Ascending aorta (tissue), 2 donors: Measurements from ENCODE around the gene SH2D3A. TPM values are rescaled to one million over a fixed set of nuclear protein-coding genes. Genes with fewer than 3 reads are reported as not detected.
A peak's percentile ranks its signal among the peaks of the same experiment; 100 is the strongest.
"Not testable (repeated sequence)": the region's sequence is repeated elsewhere in the genome, so short reads cannot be mapped to it uniquely, and the experiment has no call there.

Experiments
- DNase-seq, 2 donors: peaks; one replicate each; pipeline ENCODE4 v3.0.0-alpha.2; 2019; ENCODE audit warnings: low spot score in 2 of 2
- H3K27ac ChIP-seq, 2 donors: fragments of 200-600 bp; sonication (generic); one replicate each; pipeline ENCODE4 v1.5.1; 2016 to 2017; ENCODE audit warnings: mild to moderate bottlenecking in 1 of 2
- H3K27me3 ChIP-seq: fragments of 200-600 bp; sonication (generic); one replicate; pipeline ENCODE4 v1.5.1; 2017
- H3K36me3 ChIP-seq, 2 donors: fragments of 200-600 bp; sonication (generic); one replicate each; pipeline ENCODE4 v1.5.1; 2016
- H3K4me1 ChIP-seq, 2 donors: fragments of 200-600 bp; sonication (generic); one replicate each; pipeline ENCODE4 v1.5.1; 2016 to 2017; ENCODE audit warnings: mild to moderate bottlenecking in 1 of 2
- H3K4me3 ChIP-seq, 2 donors: fragments of 200-600 bp; sonication (generic); one replicate each; pipeline ENCODE4 v1.5.1; 2016 to 2017; ENCODE audit warnings: mild to moderate bottlenecking in 1 of 2
- H3K9me3 ChIP-seq, 2 donors: fragments of 200-600 bp; sonication (generic); one replicate each; pipeline ENCODE4 v1.5.1; 2016
- CTCF ChIP-seq, 3 experiments: fragments of 200-600 bp in 2 of 3; fragments of 450-650 bp in 1 of 3; sonication (generic) in 2 of 3; IDR thresholded peaks; one replicate each; pipeline ENCODE4 v1.5.1; 2016 to 2019; ENCODE audit warnings: antibody characterized with exemption in 3 of 3, mild to moderate bottlenecking in 1 of 3, moderate library complexity in 1 of 3
- intact Hi-C: fragments of 100-400 bp; cut with DNase I; formaldehyde crosslinking; loops from one replicate; pipeline ENCODE4 v1.15.1; 2023
- total RNA-seq: library from RNA; depleted of rRNA; stranded (reverse); fragments of >200 nt; gene quantifications from one replicate; pipeline ENCODE4 v1.1.0, GENCODE V29; 2016

Gene SH2D3A
- total RNA-seq, 1 donor from 2014 or later = not detected

- Histone ChIP-seq H3K36me3 (no peaks in the 10 kb centered on the region), H3K4me1 (peaks cover 3 to 5% of the 10 kb centered on the region in 2 donors), H3K27me3 (no peaks in the 10 kb centered on the region), H3K27ac (no peak overlapping the region), H3K9me3 (no peaks in the 10 kb centered on the region), H3K4me3 (no peak overlapping the region)
- TF ChIP-seq CTCF (IDR thresholded peaks at IDR 0.05) = no peak
- intact Hi-C loops = no loop called here
- DNase-seq = peak; percentile 28 to 72
Measured at GRCh38 chr19:6802336-6803035, 35.3 kb upstream of the SH2D3A start.

- Histone ChIP-seq H3K36me3 (no peaks in the 10 kb centered on the region), H3K4me3 (peak overlapping the region; percentile 27 to 53), H3K9me3 (no peaks in the 10 kb centered on the region), H3K27me3 (no peaks in the 10 kb centered on the region), H3K4me1 (peaks cover 3 to 5% of the 10 kb centered on the region in 2 donors), H3K27ac (peak overlapping the region; percentile 34 to 39)
- peak; percentile 22 to 75 for DNase-seq
- TF ChIP-seq CTCF (IDR thresholded peaks at IDR 0.05) = no peak
- intact Hi-C loops = no loop called here
Measured at GRCh38 chr19:6801485-6802086, 34.4 kb upstream of the SH2D3A start.

DNA sequence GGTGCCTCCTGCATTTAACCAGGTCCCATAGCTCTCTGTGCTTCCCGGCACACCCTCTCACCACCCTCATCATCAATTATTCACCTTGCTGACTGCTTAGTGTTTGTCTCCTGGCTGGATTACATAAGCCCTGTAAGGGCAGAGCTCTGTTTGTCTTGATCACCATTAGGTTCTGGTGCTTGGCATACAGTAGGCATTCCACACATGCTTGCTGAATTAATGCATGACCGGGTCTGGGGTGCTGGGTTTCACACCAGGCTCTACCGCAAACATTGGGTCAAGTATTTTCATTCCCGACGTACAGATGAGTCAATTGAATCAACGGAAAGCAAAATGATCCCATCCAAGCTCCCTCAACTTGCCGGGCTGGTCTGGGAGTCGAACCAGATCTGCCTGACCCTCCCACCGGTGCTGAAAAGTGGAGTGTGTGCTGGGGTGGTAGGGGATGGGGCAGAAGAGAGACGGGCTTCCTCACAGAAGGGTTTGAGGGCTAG, 33.8 kb upstream of the SH2D3A start:
- peaks cover 3 to 5% of the 10 kb centered on the region in 2 donors for H3K4me1 ChIP-seq
- no peaks in the 10 kb centered on the region for H3K27me3 ChIP-seq
- intact Hi-C loops = no loop called here
- H3K36me3 ChIP-seq = no peaks in the 10 kb centered on the region
- H3K4me3 ChIP-seq = peak overlapping the region; percentile 27 to 53
- no peaks in the 10 kb centered on the region for H3K9me3 ChIP-seq
- DNase-seq = no peak
- H3K27ac ChIP-seq = peak overlapping the region; percentile 34 to 39
- no peak for TF ChIP-seq CTCF (IDR thresholded peaks at IDR 0.05)

GRCh38 chr19:6800160-6800790, 33.0 kb upstream of the SH2D3A start:
- H3K27me3 ChIP-seq, DNase-seq, H3K9me3 ChIP-seq, H3K36me3 ChIP-seq, H3K4me3 ChIP-seq, H3K27ac ChIP-seq, intact Hi-C loops, H3K4me1 ChIP-seq: not testable (repeated sequence)

DNA sequence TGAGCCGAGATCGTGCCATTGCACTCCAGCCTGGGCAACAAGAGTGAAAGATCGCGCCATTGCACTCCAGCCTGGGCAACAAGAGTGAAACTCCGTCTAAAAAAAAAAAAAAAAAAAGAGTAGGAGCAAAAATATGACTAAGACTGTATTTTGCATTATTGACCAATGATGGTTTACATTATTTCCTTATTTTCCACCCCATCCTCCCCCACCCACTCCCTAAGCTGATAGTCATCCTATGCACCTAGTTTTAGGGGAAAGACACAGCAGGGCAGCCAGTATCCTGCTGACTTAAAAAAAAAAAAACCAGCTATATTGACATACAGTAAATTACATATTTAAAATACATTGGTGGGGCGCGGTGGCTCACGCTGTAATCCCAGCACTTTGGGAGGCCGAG, 30.4 kb upstream of the SH2D3A start:
- intact Hi-C loops = no loop called here
- DNase-seq = no peak
- no peak overlapping the region for H3K4me3 ChIP-seq
- peaks cover 3 to 5% of the 10 kb centered on the region in 2 donors for H3K4me1 ChIP-seq
- no peak overlapping the region for H3K27ac ChIP-seq
- TF ChIP-seq CTCF (IDR thresholded peaks at IDR 0.05) = no peak
- H3K36me3 ChIP-seq = no peaks in the 10 kb centered on the region
- no peaks in the 10 kb centered on the region for H3K27me3 ChIP-seq
- H3K9me3 ChIP-seq = peaks cover 0 to 12% of the 10 kb centered on the region in 2 donors

GRCh38 chr19:6796278-6796677, 29.0 kb upstream of the SH2D3A start:
- Histone ChIP-seq H3K9me3 (peaks cover 0 to 12% of the 10 kb centered on the region in 2 donors), H3K36me3 (no peaks in the 10 kb centered on the region), H3K4me1 (peaks cover under 1 to 3% of the 10 kb centered on the region in 2 donors), H3K27ac (no peak overlapping the region), H3K4me3 (no peak overlapping the region), H3K27me3 (no peaks in the 10 kb centered on the region)
- TF ChIP-seq CTCF (IDR thresholded peaks at IDR 0.05) = no peak
- intact Hi-C loops = no loop called here
- no peak for DNase-seq
